A673 (cell line): ENCODE measurements around the gene DCAF15.

Experiments used
- EZH2 ChIP-seq: fragments of 200-600 bp; sonication (generic); IDR thresholded peaks from 2 replicates; pipeline ENCODE4 v1.6.1; 2017; ENCODE audit warnings: borderline replicate concordance, low read depth, mild to moderate bottlenecking, mixed read lengths, antibody characterized with exemption, low read length; ENCODE audit not compliant: poor library complexity, severe bottlenecking
- TF ChIP-seq, protein P1 (sequence below): fragments of 300-800, 200-600 bp; sonication (generic); conservative IDR thresholded peaks from 2 replicates; pipeline ENCODE4 v1.5.1; 2017; ENCODE audit warnings: low read depth, mild to moderate bottlenecking, antibody characterized with exemption, low read length, moderate library complexity, mixed read lengths

DNA sequence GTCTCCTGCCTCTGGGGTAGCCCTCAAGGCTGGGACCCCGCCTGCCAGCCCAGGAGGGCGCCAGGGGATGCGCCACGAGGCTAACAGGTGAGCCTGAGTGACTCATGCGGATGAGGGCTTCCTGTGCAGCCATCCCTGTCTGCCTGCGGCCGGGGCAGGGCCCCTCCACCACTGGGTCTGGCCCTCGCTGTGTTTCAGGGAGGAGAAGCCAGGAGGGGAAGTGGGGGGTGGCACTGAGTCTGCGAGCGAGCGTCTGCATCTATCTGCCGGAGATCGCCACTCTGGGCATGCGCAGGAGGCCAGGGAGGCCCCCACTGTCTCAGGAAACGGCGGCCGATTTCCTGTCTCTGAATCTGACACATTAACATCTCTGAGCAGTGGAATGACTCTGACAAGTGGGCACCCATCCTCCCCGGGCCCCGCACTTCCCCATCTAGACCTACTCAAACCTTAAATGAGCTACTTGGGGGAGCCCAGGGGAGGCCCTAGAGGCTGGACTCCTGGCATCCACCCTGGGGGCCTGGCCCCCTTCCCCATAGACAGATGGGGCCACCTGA is 34.1 kb downstream of the DCAF15 start:
- TF ChIP-seq, protein P1, sequence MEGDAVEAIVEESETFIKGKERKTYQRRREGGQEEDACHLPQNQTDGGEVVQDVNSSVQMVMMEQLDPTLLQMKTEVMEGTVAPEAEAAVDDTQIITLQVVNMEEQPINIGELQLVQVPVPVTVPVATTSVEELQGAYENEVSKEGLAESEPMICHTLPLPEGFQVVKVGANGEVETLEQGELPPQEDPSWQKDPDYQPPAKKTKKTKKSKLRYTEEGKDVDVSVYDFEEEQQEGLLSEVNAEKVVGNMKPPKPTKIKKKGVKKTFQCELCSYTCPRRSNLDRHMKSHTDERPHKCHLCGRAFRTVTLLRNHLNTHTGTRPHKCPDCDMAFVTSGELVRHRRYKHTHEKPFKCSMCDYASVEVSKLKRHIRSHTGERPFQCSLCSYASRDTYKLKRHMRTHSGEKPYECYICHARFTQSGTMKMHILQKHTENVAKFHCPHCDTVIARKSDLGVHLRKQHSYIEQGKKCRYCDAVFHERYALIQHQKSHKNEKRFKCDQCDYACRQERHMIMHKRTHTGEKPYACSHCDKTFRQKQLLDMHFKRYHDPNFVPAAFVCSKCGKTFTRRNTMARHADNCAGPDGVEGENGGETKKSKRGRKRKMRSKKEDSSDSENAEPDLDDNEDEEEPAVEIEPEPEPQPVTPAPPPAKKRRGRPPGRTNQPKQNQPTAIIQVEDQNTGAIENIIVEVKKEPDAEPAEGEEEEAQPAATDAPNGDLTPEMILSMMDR = no peak
- TF ChIP-seq EZH2 = no peak
